Testis (tissue), 5 donors: ENCODE measurements around the gene CLASRP. TPM values are rescaled to one million over a fixed set of nuclear protein-coding genes. Genes with fewer than 3 reads are reported as not detected.

Experiments
- DNase-seq: peaks from one replicate; pipeline ENCODE4 v3.0.0-alpha.2; 2019
- H3K27ac ChIP-seq, 2 donors: fragments of 200-600 bp; sonication (generic); one replicate each; pipeline ENCODE4 v1.5.1; 2019
- H3K27me3 ChIP-seq: fragments of 200-600 bp; sonication (generic); one replicate; pipeline ENCODE4 v1.5.1; 2019
- H3K36me3 ChIP-seq: fragments of 200-600 bp; sonication (generic); one replicate; pipeline ENCODE4 v1.5.1; 2017; ENCODE audit warnings: low read depth; ENCODE audit errors: missing control alignments
- H3K4me1 ChIP-seq: fragments of 200-600 bp; sonication (generic); one replicate; pipeline ENCODE4 v1.5.1; 2019
- H3K4me3 ChIP-seq, 2 donors: fragments of 200-600 bp; sonication (generic); one replicate each; pipeline ENCODE4 v1.5.1; 2017 to 2019
- H3K9me3 ChIP-seq: fragments of 200-600 bp; sonication (generic); one replicate; pipeline ENCODE4 v1.5.1; 2017
- CTCF ChIP-seq, 3 experiments: fragments of 450-650 bp in 2 of 3; fragments of 200-600 bp in 1 of 3; sonication (generic) in 1 of 3; IDR thresholded peaks; one replicate each; pipeline ENCODE4 v1.5.1; 2016 to 2019; ENCODE audit warnings: antibody characterized with exemption in 3 of 3, mild to moderate bottlenecking in 2 of 3, moderate library complexity in 1 of 3
- POLR2A ChIP-seq: fragments of 450-650 bp; IDR thresholded peaks from one replicate; pipeline ENCODE4 v1.6.1; 2017; ENCODE audit warnings: antibody characterized with exemption, mild to moderate bottlenecking, moderate library complexity
- WGBS, 2 donors: methylation state at CpG; one replicate each; pipeline ENCODE4 v1.1.5; 2018; 5-methylcytosine and 5-hydroxymethylcytosine counted together
- intact Hi-C: fragments of 100-400 bp; cut with DNase I; formaldehyde crosslinking; loops from one replicate; pipeline ENCODE4 v1.15.1; 2023; ENCODE audit warnings: low total_unique reads
- long read RNA-seq, 2 donors: transcript quantifications; one replicate each; lab custom pipeline, GENCODE V29; 2026
- polyA plus RNA-seq: library from polyadenylated mRNA; stranded (reverse); fragments of 350-450 nt; fragmentation: Illumina TruSeq; extraction: RNeasy Lipid Tissue Mini Kit (QIAGEN cat#74804); gene quantifications from one replicate; pipeline ENCODE4 v1.2.3, GENCODE V29; 2014; ENCODE audit warnings: low read depth, low replicate concordance; ENCODE audit not compliant: insufficient read depth
- total RNA-seq, 2 donors: library from RNA; depleted of rRNA; stranded (reverse); fragments of >200 nt; gene quantifications; one replicate each; pipeline ENCODE4 v1.2.3, GENCODE V29; 2016

Gene CLASRP
- 100 to 1,000 TPM; 113 to 132 TPM for total RNA-seq
- polyA plus RNA-seq, result 76.1 TPM
- long read RNA-seq, donor 1, partial matches to known transcripts, result 0 of 5 reads
- long read RNA-seq, donor 1, other reads (novel, unspliced or antisense), result 0 of 5 reads
- long read RNA-seq, donor 2, partial matches to known transcripts, result 0 of 1 reads
- long read RNA-seq, donor 2, other reads (novel, unspliced or antisense), result 0 of 1 reads

DNA sequence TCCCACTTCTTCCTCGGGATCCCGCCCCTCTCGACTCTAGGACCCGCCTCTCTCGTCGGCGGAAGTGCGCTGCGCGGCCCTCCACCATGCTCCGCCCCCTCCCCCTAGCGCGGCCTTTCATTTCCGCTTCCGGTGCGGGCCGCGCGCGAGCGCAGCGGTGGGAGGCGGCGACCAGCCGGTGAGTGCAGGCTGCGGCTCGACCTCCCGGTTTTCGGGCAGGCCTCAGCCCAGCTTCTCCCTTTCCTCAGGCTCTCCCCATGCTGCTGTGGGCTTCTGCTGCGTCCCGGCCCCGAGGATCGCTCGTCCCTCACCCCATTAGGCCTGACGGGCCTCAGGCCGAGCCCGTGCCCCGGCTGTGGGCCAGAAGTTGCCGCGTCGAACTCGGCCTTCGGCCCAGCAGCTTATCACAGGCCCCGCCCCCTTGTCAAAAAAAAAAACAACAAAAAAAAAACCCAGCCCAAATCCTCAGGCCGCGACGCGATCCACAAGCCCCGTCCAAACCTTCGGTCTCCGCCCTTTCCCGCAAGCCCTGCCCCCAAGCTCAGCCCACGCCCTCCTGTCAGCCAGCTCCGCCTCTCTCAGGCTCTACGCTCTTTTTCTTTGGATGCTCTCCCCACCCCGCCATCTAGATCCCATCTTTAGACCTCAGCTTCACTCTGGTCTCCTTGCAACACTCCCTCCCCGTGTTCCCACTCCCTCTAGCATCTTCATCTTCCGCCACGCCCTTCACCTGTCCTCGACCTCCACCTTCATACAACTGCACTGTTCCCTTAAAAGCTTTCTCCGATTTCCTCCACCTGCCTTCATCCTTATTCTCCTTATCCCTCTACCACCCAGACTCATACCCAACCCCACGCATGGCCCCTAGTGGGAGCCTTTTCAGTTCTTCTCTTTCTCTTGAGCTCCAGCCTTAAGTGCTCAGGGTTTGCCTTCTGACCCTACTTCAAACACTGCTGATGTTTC lies at the start of gene CLASRP:
CLASRP (plus strand) TSS at position 115 of the 963 bp plus-strand sequence. CDS start 1,168 bp downstream, outside the sequence.
- intact Hi-C loops, result no loop called here
- peak within 1 kb of the TSS; percentile 91 to 94 for H3K4me3 ChIP-seq
- no peaks in the 10 kb centered on the region for H3K36me3 ChIP-seq
- H3K27me3 ChIP-seq, result no peaks in the 10 kb centered on the region
- 1 to 2% methylated on average over 48 to 62 of the region's 62 CpGs for WGBS, 2 donors
- peaks cover 19% of the 10 kb centered on the region for H3K4me1 ChIP-seq
- peak; percentile 94 for DNase-seq
- no peaks in the 10 kb centered on the region for H3K9me3 ChIP-seq
- H3K27ac ChIP-seq, result peak within 1 kb of the TSS; percentile 91 to 92
- TF ChIP-seq CTCF (IDR thresholded peaks at IDR 0.05), result no peak
- TF ChIP-seq POLR2A, result peak; percentile 93

DNA sequence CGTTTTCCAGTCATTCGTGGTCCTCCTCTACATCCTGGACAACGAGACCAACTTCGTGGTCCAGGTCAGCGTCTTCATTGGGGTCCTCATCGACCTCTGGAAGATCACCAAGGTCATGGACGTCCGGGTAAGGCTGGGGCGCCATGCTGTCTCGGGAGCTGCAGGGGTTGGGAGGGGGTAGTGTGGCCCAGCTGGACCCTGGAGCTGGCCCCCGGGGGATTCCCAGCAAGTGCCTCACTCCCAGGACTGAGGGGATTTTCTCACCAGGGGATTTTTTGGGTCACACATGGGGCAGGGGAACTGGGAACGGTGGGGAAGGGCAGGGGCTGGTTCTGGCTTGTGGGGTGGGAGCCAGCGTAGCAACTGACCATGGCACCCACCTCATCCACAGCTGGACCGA lies 48.4 kb upstream of the CLASRP start:
- WGBS, 2 donors, result 78 to 88% methylated on average over 11 to 14 of the region's 14 CpGs
- Histone ChIP-seq H3K36me3 (no peaks in the 10 kb centered on the region), H3K9me3 (no peaks in the 10 kb centered on the region), H3K27ac (no peak overlapping the region), H3K4me1 (peaks cover 7% of the 10 kb centered on the region), H3K4me3 (no peak overlapping the region), H3K27me3 (no peaks in the 10 kb centered on the region)
- intact Hi-C loops, result no loop called here
- TF ChIP-seq CTCF (IDR thresholded peaks at IDR 0.05), result no peak
- no peak for TF ChIP-seq POLR2A
- no peak for DNase-seq

DNA sequence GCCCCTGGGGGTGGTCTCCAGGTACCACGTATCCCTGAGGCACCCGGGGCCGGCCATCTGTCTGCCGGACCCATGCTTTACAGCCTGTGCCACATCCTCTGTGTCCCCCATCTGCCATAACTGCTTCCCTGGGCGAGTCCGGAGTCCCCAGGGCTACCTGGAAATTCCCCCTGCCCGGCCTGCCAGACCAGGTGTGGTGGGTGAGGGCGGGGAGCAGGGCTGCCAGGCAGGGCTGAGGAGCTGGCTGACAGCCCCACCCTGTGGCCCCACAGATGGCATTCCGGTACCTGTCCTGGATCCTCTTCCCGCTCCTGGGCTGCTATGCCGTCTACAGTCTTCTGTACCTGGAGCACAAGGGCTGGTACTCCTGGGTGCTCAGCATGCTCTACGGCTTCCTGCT lies 47.9 kb upstream of the CLASRP start:
- TF ChIP-seq POLR2A, result no peak
- TF ChIP-seq CTCF (IDR thresholded peaks at IDR 0.05), result no peak
- H3K36me3 ChIP-seq, result no peaks in the 10 kb centered on the region
- DNase-seq, result no peak
- WGBS, 2 donors, result 93% methylated on average over 12 of the region's 12 CpGs; no CpG with 5 or more reads in 1 of the 2 donors
- peaks cover 7% of the 10 kb centered on the region for H3K4me1 ChIP-seq
- intact Hi-C loops, result no loop called here
- H3K4me3 ChIP-seq, result no peak overlapping the region
- no peak overlapping the region for H3K27ac ChIP-seq
- H3K27me3 ChIP-seq, result no peaks in the 10 kb centered on the region
- no peaks in the 10 kb centered on the region for H3K9me3 ChIP-seq

GRCh38 chr19:44992336-44993163 lies 46.3 kb upstream of the CLASRP start:
- no peaks in the 10 kb centered on the region for H3K27me3 ChIP-seq
- H3K36me3 ChIP-seq, result no peaks in the 10 kb centered on the region
- no peak for DNase-seq
- H3K27ac ChIP-seq, result no peak overlapping the region
- intact Hi-C loops, result no loop called here
- H3K4me3 ChIP-seq, result no peak overlapping the region
- H3K4me1 ChIP-seq, result peaks cover 7% of the 10 kb centered on the region
- TF ChIP-seq CTCF (IDR thresholded peaks at IDR 0.05), result no peak
- TF ChIP-seq POLR2A, result no peak
- no peaks in the 10 kb centered on the region for H3K9me3 ChIP-seq
- WGBS, 2 donors, result 86 to 91% methylated on average over 37 to 44 of the region's 44 CpGs
